Activated T-cell treated with anti-CD3 and anti-CD28 coated beads, Interleukin-2, amount 50 U/mL, for 4 hours (primary cell): ENCODE measurements around the gene SNX20. TPM values are rescaled to one million over a fixed set of nuclear protein-coding genes. Genes with fewer than 3 reads are reported as not detected.

Experiments used
- ATAC-seq, 2 donors: fragments of 200-7000 bp; cut with Tn5 transposase; one replicate each; pipeline ENCODE4 v1.10.0; 2021
- DNase-seq: peaks from one replicate; pipeline ENCODE4 v3.0.0-alpha.2; 2020
- H3K27me3 Mint-ChIP-seq: one replicate; pipeline ENCODE4 v1.8.0; 2021; ENCODE audit warnings: low read depth, mixed read lengths
- H3K36me3 Mint-ChIP-seq: one replicate; pipeline ENCODE4 v1.8.0; 2022; ENCODE audit warnings: mixed read lengths; ENCODE audit not compliant: insufficient read depth
- H3K4me1 Mint-ChIP-seq: one replicate; pipeline ENCODE4 v1.8.0; 2021; ENCODE audit warnings: low read depth, mixed read lengths
- H3K4me3 Mint-ChIP-seq: one replicate; pipeline ENCODE4 v1.8.0; 2021; ENCODE audit warnings: mild to moderate bottlenecking, moderate library complexity, mixed read lengths
- H3K9me3 Mint-ChIP-seq: one replicate; pipeline ENCODE4 v1.8.0; 2021; ENCODE audit warnings: mixed read lengths
- total RNA-seq, 3 donors: library from RNA; stranded (reverse); gene quantifications; one replicate each; pipeline ENCODE4 v1.2.1, GENCODE V29; 2021

SNX20 gene
- total RNA-seq, 3 donors from 2014 or later = 16.3 to 25.7 (median 16.6) TPM

DNA sequence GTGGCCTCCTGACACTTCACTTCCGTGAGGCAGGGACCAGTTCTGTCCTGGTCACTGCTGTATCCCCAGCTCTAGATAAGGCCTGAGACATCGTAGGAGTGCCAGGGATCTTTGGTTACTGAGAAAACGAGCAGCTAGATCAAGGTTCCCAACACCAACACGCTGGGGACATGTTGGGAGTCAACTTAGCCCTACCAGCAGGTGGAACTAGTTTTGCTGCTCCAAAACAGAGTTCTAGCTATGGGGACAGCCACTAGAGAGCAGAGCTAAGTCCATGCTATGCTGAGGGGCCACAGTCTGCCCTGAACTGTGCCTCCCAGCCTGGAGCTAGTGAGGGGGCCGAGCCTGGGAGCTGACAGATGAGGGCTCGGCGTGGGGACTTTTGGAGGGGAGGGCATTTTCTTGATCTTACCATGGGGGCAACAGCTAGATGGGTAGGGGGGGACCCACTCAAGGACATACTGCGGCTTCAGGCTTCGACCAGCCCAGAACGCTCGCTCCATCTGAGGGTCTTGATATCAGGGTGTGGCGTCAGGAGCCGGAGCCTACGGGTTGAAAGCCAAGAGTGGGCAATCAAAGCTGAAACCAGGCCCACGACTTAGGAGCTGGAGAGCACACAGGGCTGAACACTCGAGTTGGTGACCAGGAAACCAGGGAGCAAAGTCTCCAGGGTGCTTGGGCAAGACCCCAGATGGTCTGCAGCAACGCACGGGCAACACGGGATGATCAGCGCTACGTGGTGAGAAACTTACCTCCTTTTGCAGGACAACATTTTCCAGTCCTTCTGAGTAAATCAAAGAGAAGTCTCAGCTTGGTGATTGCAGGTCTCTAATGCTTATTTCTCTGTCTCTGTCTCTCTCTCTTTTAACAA is 13.4 kb downstream of the SNX20 start:
- Mint-ChIP-seq H3K27me3 (no peaks in the 10 kb centered on the region), H3K4me1 (peaks cover 42% of the 10 kb centered on the region), H3K4me3 (peak overlapping the region; percentile 76), H3K9me3 (peaks cover 10% of the 10 kb centered on the region), H3K36me3 (peaks cover 32% of the 10 kb centered on the region)
- DNase-seq = no peak
- ATAC-seq = no peak

DNA sequence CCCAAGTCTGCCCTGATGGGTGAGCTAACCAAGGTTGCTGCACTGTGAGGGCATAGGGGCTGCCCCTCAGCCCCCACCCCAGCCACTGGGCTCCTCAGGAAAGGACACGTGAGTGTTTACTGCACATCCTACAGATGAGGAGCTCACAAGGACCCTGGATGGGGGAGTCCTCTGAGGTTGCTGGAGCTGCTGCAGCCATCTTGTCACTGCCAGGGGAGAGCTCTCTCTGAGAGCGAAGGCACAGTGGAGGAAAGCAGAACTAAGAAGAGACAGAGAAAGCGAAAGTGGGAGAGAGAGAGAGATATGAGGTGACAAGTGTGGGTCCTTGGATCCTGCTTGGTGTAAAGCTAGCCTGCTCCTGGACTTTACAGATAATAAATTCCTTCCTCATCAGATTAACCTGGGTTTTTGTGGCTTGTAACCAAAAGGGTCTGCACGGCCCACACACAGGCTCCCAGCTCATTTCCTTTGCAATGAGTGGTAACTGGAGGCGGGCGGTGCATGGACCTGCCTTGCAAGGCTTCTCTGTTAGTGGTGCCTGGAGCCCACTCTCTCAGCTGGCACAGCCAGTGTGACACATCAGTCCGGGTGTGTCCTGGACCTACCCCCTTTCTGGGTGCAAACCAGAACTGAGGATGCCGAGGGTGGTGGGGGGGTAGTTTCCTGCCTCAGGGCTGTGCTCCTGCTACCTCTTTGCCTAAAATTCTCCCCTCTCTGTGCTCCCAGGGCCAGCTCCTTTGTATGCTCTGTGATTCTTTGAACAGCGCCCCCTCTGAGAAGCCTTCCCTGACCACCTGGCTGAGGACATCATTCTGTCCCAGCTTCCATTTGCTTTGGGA is 14.2 kb downstream of the SNX20 start:
- peak; percentile 80 to 89 for ATAC-seq
- Mint-ChIP-seq H3K4me3 (peak overlapping the region; percentile 76), H3K36me3 (peaks cover 24% of the 10 kb centered on the region), H3K9me3 (peaks cover 10% of the 10 kb centered on the region), H3K4me1 (peaks cover 42% of the 10 kb centered on the region), H3K27me3 (no peaks in the 10 kb centered on the region)
- DNase-seq = peak; percentile 36

DNA sequence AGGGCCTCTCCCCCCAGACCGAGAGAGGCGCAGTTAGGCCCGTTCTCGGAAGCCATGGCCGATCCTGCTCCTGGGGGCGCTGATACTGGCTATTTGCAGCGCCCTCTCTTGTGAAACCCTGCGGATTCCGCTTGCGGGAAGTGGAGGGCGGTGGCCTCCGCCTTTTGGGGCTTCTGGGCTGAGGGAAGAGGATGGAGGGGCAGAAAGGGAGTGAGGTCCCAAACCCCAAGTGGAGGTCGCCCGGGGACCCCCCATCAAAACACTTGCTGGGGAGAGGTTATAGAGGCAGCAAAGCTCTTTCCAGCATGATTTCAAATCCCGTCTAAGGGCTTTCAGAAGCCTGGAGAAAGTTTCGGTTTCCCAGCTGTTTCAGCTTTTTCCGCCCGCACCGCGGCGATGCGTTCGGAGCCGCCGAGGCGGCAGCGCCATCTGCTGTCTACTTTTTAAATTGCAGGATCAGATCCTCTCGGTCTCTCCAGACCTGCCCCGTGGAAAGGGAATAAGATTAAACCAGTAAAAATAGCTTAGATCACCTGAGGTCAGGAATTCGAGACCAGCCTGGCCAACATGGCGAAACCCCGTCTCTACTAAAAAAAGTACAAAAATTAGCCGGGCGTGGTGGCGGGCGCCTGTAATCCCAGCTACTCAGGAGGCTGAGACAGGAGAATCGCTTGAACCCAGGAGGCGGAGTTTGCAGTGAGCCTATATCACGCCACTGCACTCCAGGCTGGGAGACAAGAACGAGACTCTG is 15.8 kb downstream of the SNX20 start:
- peak; percentile 39 to 52 for ATAC-seq

DNA sequence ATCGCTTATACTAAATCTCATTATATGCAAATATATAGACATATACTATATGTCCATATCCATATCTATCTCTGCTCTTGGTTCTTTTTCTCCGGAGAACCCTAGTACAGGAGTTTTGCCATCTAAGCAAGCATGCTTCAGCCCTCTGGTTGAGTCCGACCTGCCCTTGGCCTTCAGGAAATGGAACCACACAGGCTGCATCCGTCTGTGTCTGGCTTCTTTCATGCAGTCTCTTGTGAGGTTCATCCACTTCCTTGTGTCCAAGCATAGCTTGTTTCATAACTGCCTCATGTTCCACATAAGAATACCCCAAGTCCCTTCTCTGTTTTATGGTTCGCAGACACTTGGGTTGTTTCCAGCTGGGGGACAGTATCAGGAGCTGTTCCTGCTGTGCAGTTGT is 16.8 kb downstream of the SNX20 start:
- no peaks in the 10 kb centered on the region for H3K27me3 Mint-ChIP-seq

More for the DNA sequence above, 15.8 kb downstream of the SNX20 start:
- Mint-ChIP-seq H3K4me3 (peak overlapping the region; percentile 75), H3K27me3 (no peaks in the 10 kb centered on the region), H3K4me1 (peaks cover 36% of the 10 kb centered on the region), H3K36me3 (peaks cover 14% of the 10 kb centered on the region), H3K9me3 (peaks cover 6% of the 10 kb centered on the region)
- peak; percentile 87 for DNase-seq

DNA sequence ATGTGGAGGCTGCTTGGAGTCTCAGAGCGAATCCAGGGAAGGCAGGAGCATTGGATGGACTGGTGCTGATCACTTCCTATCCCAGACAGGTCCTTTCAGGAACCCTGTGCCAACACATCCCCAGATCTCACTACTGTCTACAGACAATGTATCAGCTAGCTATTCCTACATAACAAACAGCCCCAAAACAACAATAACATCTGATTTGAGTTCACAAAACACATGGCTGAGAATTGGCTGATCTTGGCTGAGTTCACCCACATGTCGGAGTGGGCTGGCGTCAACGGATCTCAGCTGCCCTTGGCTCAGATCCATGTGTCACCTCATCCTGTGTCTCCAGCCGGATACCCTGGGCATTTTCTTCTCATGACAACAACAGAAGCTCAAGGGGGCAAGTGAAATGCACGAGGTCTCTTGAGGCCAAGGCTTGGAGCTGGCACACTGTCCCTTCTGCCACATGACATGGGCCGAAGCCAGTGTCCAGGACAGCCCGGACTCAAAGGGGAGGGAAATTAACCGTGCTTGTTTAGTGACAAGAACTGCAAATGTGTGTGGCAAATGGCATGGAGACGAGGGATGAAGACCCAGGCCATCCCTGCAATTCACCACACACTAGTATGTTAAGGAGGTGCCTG is 18.7 kb downstream of the SNX20 start:
- ATAC-seq (no peak), DNase-seq (no peak)
- no peak overlapping the region for H3K4me3 Mint-ChIP-seq
- H3K4me1 Mint-ChIP-seq = peaks cover 24% of the 10 kb centered on the region
- no peaks in the 10 kb centered on the region for H3K27me3 Mint-ChIP-seq
- H3K9me3 Mint-ChIP-seq = peaks cover 6% of the 10 kb centered on the region
- no peaks in the 10 kb centered on the region for H3K36me3 Mint-ChIP-seq

More for the DNA sequence above, 16.8 kb downstream of the SNX20 start:
- Mint-ChIP-seq H3K9me3 (peaks cover 6% of the 10 kb centered on the region), H3K4me1 (peaks cover 36% of the 10 kb centered on the region), H3K36me3 (peaks cover 10% of the 10 kb centered on the region), H3K4me3 (no peak overlapping the region)
- no peak for ATAC-seq
- DNase-seq = no peak

DNA sequence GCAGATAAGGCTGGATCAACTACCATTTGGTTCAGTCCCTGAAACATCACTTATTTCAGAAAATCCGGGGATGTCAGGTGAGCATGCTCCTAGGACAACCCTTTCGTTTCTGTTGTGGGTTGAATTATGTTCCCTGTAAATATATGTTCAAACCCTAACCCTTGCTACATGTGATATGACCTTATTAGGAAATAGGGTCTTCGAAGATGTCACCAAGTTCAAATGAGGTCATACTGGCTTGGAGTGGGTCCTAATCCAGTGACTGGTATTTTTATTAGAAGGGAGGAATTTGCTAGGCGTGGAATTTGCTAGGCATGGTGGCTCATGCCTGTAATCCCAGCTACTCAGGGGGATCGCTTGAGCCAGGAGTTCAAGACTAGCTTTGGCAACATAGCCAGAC is 21.3 kb downstream of the SNX20 start:
- no peaks in the 10 kb centered on the region for H3K27me3 Mint-ChIP-seq
- H3K4me3 Mint-ChIP-seq = no peak overlapping the region
- H3K9me3 Mint-ChIP-seq = peaks cover 6% of the 10 kb centered on the region

DNA sequence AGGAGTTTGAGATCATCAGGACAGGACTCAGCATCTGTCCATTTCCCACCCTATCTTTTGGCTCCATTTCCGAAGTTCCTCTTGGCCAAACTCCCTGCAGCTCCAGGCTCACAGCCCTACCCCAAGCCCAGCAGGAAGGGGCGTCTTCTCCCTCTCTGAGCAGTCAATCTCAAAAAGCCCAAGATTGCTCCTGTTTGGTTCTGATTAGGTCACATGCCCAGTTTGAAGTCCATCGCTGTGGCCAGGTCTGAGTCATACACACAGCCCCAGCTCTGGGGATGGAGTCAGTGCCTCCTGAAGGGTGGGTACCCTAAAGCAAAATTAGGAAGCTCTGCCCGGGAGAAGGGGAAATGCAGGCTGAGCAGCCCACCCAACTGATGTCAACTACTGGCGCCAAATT is 23.9 kb downstream of the SNX20 start:
- ATAC-seq = no peak
- no peak for DNase-seq
- H3K36me3 Mint-ChIP-seq = no peaks in the 10 kb centered on the region
- no peaks in the 10 kb centered on the region for H3K27me3 Mint-ChIP-seq
- H3K4me1 Mint-ChIP-seq = no peaks in the 10 kb centered on the region
- peaks cover 2% of the 10 kb centered on the region for H3K9me3 Mint-ChIP-seq
- no peak overlapping the region for H3K4me3 Mint-ChIP-seq

More for the DNA sequence above, 21.3 kb downstream of the SNX20 start:
- Mint-ChIP-seq H3K4me1 (peaks cover 3% of the 10 kb centered on the region), H3K36me3 (no peaks in the 10 kb centered on the region)
- ATAC-seq (no peak), DNase-seq (no peak)

DNA sequence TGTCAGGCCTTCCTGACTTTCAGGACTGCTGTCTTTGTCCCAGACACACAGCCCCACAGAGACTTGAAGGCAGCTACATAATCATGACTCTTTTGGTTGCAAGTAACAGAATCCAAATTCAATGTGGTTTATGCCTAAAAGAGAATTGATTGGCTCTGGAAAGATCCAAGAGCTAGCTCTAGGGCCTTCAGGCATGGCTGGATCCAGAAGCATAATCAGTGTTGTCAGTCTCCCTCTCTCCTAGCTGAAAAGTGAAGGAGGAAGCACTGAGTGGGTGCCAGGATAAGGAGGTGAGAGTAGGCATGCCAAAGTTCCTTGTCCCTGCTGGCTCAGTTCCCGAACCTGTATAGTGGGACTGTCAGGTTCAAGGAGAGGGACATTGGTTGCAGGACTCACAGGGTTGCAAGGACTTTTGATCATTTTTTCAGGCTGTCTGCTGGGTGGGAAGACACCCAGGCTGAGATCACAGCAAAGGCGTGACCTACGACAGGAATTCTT is 25.5 kb downstream of the SNX20 start:
- H3K4me1 Mint-ChIP-seq = no peaks in the 10 kb centered on the region
- ATAC-seq (no peak), DNase-seq (no peak)
- H3K36me3 Mint-ChIP-seq = peaks cover 2% of the 10 kb centered on the region
- no peaks in the 10 kb centered on the region for H3K9me3 Mint-ChIP-seq
- H3K27me3 Mint-ChIP-seq = no peaks in the 10 kb centered on the region
- H3K4me3 Mint-ChIP-seq = no peak overlapping the region

DNA sequence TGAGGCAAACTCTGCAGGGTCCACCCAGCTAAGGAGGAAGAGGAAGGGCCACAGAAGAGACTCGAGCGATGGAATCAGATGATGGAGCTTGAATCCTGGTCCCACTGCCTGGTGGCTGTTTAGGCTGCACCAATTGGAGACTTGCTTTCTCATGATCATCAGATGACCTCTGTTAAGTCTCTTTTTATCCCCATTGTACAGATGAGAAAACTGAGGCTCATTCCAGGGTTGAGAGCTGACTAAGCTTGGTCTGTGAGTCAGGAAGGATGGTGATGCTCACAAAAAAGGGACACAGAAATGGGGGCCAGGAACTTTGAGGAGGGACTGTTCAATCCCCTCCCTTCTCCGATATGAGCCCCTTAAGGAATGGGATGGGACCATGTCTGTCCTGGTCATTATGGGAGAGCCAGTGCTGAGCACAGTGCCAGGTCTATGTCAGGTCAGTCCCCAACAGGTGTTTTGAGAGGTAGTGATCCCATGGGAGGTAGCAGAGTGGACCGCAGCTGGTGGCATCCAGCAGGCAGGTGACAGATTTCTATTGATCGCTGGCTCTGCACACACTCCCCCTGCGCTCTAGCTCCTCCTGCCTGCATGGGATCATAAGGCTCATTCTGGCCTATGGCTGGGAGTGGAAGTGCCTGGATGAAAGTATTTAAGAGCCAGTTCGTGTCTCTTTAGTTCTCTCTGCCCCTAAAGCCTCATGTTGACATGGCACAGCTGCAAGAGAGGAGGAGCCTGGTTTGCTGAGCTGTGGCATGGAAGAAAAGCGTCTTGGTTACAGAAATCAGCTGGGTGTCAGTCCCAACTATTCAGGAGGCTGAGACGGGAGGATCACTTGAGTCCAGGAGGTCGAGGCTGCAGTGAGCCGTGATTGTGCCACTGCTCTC is 27.2 kb downstream of the SNX20 start:
- no peaks in the 10 kb centered on the region for H3K4me1 Mint-ChIP-seq
- no peaks in the 10 kb centered on the region for H3K27me3 Mint-ChIP-seq
- H3K4me3 Mint-ChIP-seq = no peak overlapping the region
- H3K36me3 Mint-ChIP-seq = peaks cover 2% of the 10 kb centered on the region
- H3K9me3 Mint-ChIP-seq = no peaks in the 10 kb centered on the region
- ATAC-seq (no peak), DNase-seq (no peak)

DNA sequence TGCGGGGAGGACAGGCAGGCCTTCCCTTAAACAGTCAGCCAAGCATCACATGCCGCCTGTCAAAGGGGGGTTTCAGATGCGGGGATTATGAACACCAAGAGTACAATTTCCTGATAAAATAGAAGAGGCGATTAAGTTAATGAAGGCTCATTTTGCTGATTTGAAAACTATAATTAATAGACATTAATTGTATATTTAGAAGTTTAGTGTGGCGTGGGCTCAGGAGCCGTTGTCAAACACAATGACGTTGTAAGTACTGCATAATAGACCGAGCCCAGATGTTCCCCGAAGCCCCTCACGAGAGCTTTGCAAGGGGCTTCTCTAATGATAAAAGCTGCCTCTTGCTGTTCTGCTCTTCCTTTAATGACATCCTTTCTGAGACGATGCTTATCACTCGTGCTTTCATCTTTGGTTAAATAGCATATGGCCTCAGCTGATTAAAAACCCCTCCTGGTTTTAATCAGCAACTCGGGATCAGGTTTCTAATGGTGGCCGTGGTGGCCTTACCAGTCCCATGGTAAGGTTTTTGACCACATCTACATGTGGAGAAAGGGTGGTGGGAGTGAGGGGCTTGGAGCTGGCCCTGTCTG is 28.2 kb downstream of the SNX20 start:
- DNase-seq (no peak), ATAC-seq (no peak)
- Mint-ChIP-seq H3K4me1 (no peaks in the 10 kb centered on the region), H3K27me3 (no peaks in the 10 kb centered on the region), H3K4me3 (no peak overlapping the region), H3K9me3 (no peaks in the 10 kb centered on the region), H3K36me3 (peaks cover 2% of the 10 kb centered on the region)

DNA sequence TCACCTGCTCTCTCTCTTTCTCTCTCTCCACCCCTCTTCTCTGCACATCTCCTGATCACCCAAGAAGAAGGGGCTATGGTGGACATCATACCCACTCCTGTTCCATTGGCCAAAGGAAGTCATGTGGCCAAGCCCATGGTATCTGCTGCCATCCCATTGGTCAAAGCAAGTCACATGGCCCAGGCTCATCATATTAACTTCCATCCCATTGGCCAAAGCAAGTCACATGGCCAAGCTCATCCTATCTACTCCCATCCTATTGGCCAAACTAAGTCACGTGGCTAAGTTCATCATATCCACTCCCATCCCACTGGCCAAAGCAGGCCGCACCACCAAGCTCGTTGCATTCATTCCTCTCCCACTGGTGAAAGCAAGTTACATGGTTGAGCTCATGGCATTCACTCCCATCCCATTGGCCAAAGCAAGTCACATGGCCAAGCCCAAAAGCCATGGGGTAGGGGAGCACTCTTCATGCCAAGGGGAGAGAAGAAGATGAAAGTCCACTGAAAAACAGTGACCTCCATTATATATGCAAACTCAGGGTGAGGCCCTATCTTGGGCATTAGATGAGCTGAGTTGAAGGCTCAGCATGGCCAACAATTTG is 29.2 kb downstream of the SNX20 start:
- Mint-ChIP-seq H3K27me3 (no peaks in the 10 kb centered on the region), H3K4me3 (no peak overlapping the region)

DNA sequence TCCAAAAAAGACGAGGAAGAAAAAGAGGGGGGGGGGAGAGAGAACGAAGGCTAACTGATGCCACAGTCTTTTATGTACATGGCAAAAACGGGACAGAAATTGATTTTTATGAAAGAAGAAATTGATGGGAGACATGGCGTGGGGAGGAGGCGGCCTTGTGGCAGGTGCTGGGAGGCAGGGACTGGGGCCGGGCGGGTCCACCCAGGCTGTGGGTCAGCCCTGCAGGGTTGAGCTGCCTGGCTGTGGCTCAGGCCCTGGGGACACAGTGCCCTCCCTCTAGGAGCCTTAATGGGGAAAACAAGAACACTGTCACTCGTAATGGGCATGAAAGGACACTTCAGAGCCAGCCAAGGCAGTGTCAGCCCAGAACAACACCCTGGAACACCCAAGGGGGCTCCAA is 34.8 kb downstream of the SNX20 start:
- Mint-ChIP-seq H3K27me3 (no peaks in the 10 kb centered on the region), H3K9me3 (no peaks in the 10 kb centered on the region)

More for the DNA sequence above, 29.2 kb downstream of the SNX20 start:
- Mint-ChIP-seq H3K36me3 (peaks cover 2% of the 10 kb centered on the region), H3K9me3 (no peaks in the 10 kb centered on the region), H3K4me1 (no peaks in the 10 kb centered on the region)
- DNase-seq (no peak), ATAC-seq (no peak)

More for the DNA sequence above, 34.8 kb downstream of the SNX20 start:
- ATAC-seq = no peak
- Mint-ChIP-seq H3K36me3 (no peaks in the 10 kb centered on the region), H3K4me1 (peaks cover 4% of the 10 kb centered on the region), H3K4me3 (no peak overlapping the region)
- DNase-seq = no peak
